DND-41 (cell line): ENCODE data around the gene EBNA1BP2.

Source experiments
- ATAC-seq: fragments of 200-7000 bp; cut with Tn5 transposase; 3 replicates; pipeline ENCODE4 v1.9.1; 2021; ENCODE audit warnings: low read depth; ENCODE audit not compliant: insufficient read depth
- DNase-seq: peaks from one replicate; pipeline ENCODE4 v3.0.0-alpha.2; 2020
- H2AFZ ChIP-seq: 2 replicates; pipeline ENCODE4 v1.6.0; 2012; ENCODE audit warnings: low read depth, low read length
- H3K27ac ChIP-seq: 2 replicates; pipeline ENCODE4 v1.5.1; 2012; ENCODE audit warnings: low read length, inconsistent platforms
- H3K27me3 ChIP-seq: fragments of 200-600 bp; sonication (generic); 2 replicates; pipeline ENCODE4 v1.6.0; 2012; ENCODE audit warnings: low read length, mild to moderate bottlenecking, inconsistent platforms; ENCODE audit not compliant: insufficient read depth, poor library complexity
- H3K36me3 ChIP-seq: 2 replicates; pipeline ENCODE4 v1.5.1; 2012; ENCODE audit warnings: low read length, inconsistent platforms; ENCODE audit not compliant: insufficient read depth
- H3K4me1 ChIP-seq: 2 replicates; pipeline ENCODE4 v1.5.1; 2012; ENCODE audit warnings: mild to moderate bottlenecking, low read length; ENCODE audit not compliant: insufficient read depth
- H3K4me2 ChIP-seq: 2 replicates; pipeline ENCODE4 v1.6.0; 2012; ENCODE audit warnings: mild to moderate bottlenecking, moderate library complexity, low read length, inconsistent platforms; ENCODE audit not compliant: insufficient read depth
- H3K4me3 ChIP-seq, 2 experiments: fragments of 200-600 bp in 1 of 2; shearing (Covaris generic) in 1 of 2; 2 replicates each; pipeline ENCODE4 v1.5.1; 2012 to 2016; ENCODE audit warnings: inconsistent platforms in 2 of 2, low read length in 2 of 2, mild to moderate bottlenecking in 2 of 2, low read depth in 1 of 2, moderate library complexity in 1 of 2
- H3K79me2 ChIP-seq: 2 replicates; pipeline ENCODE4 v1.6.0; 2012; ENCODE audit warnings: low read length, inconsistent platforms; ENCODE audit not compliant: insufficient read depth
- H3K9ac ChIP-seq: 2 replicates; pipeline ENCODE4 v1.6.0; 2012; ENCODE audit warnings: low read depth, mild to moderate bottlenecking, inconsistent platforms, low read length, moderate library complexity
- H3K9me3 ChIP-seq: 2 replicates; pipeline ENCODE4 v1.5.1; 2012; ENCODE audit warnings: low read length, moderate library complexity, mild to moderate bottlenecking, inconsistent platforms; ENCODE audit not compliant: insufficient read depth, severe bottlenecking
- H4K20me1 ChIP-seq: 2 replicates; pipeline ENCODE4 v1.6.0; 2012; ENCODE audit warnings: low read length; ENCODE audit not compliant: insufficient read depth
- EZH2 ChIP-seq: IDR thresholded peaks from 3 replicates; pipeline ENCODE4 v1.6.1; 2012; ENCODE audit warnings: borderline replicate concordance, low read depth, mild to moderate bottlenecking, moderate library complexity, low read length, inconsistent platforms; ENCODE audit not compliant: severe bottlenecking
- TF ChIP-seq, protein P1 (sequence below): IDR thresholded peaks from 2 replicates; pipeline ENCODE4 v1.5.1; 2012; ENCODE audit warnings: borderline replicate concordance, low read length, moderate library complexity, mild to moderate bottlenecking; ENCODE audit not compliant: poor library complexity, severe bottlenecking; ENCODE audit errors: extremely low read depth

EBNA1BP2 gene

DNA sequence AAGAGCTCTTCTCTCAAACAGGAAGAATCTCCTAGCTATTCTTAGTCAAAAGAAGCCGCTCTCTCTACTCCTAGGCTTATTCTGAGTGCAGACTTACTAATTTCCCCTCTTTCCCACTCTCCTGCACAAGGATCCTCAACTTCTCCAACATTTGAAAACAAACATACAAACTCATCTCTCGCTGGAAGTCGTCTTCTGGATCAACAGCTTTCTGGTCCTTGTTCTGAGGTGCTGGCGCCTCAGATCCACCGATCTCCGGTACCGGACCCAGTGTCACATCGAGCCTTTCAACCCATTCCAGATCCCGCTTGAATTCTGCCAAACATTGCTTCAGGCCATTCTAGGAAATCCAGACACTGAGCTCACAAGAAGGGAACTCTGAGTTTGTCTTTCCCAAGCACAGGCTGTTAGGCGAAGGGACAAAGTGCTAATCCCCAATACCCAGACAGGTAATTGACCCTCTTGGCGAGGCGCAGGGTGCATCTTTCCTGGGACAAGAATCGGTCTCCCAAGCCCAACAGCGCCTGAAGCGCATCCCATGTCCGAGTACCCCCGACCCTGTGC lies 696 bp downstream of the EBNA1BP2 start:
- Histone ChIP-seq H3K79me2 (peaks cover 23% of the 10 kb centered on the region), H3K27ac (peak overlapping the region; percentile 72)
- TF ChIP-seq, protein P1, sequence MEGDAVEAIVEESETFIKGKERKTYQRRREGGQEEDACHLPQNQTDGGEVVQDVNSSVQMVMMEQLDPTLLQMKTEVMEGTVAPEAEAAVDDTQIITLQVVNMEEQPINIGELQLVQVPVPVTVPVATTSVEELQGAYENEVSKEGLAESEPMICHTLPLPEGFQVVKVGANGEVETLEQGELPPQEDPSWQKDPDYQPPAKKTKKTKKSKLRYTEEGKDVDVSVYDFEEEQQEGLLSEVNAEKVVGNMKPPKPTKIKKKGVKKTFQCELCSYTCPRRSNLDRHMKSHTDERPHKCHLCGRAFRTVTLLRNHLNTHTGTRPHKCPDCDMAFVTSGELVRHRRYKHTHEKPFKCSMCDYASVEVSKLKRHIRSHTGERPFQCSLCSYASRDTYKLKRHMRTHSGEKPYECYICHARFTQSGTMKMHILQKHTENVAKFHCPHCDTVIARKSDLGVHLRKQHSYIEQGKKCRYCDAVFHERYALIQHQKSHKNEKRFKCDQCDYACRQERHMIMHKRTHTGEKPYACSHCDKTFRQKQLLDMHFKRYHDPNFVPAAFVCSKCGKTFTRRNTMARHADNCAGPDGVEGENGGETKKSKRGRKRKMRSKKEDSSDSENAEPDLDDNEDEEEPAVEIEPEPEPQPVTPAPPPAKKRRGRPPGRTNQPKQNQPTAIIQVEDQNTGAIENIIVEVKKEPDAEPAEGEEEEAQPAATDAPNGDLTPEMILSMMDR, result no peak
- no peak for TF ChIP-seq EZH2

DNA sequence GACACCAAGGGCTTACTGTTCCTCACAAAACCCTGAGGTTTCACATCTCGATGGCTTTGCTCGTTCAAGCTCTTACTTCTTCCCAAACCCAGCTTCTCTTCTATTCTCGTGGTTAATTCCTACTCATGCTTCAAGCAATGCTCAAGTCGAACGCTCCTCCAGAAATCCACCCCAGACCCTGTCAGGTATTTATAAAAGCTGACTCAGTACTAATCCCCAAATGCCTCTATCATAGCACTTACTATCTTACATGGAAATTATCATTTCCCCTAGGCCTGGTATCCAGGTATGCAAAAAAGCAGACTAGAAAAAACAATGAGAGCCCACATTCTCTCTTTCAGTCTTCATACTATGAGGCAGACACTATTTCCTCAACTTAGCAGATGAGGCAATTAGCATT lies 6.3 kb downstream of the EBNA1BP2 start:
- Histone ChIP-seq H3K4me2 (no peak overlapping the region), H3K9me3 (no peaks in the 10 kb centered on the region), H3K4me3 (no peak overlapping the region), H3K79me2 (peaks cover 10% of the 10 kb centered on the region), H4K20me1 (peaks cover 3% of the 10 kb centered on the region; the same call in 1 of the 2 replicates), H3K27me3 (no peaks in the 10 kb centered on the region), H3K9ac (no peak overlapping the region), H2AFZ (no peak overlapping the region), H3K27ac (no peak overlapping the region), H3K4me1 (peaks cover 10% of the 10 kb centered on the region), H3K36me3 (peaks cover 77% of the 10 kb centered on the region)
- TF ChIP-seq EZH2, result no peak
- no peak for DNase-seq
- no peak for ATAC-seq

More for the DNA sequence above, 696 bp downstream of the EBNA1BP2 start:
- Histone ChIP-seq H3K36me3 (peaks cover 47% of the 10 kb centered on the region), H3K9ac (peak overlapping the region; percentile 71), H4K20me1 (peaks cover 3% of the 10 kb centered on the region; the same call in 1 of the 2 replicates), H3K4me3 (peak overlapping the region; percentile 72 to 90; a peak in 3 of 4 replicates), H3K4me1 (peaks cover 26% of the 10 kb centered on the region), H3K4me2 (peak overlapping the region; percentile 93), H3K9me3 (no peaks in the 10 kb centered on the region), H3K27me3 (peaks cover 4% of the 10 kb centered on the region), H2AFZ (peak overlapping the region; percentile 95)
- DNase-seq (no peak), ATAC-seq (no peak)

DNA sequence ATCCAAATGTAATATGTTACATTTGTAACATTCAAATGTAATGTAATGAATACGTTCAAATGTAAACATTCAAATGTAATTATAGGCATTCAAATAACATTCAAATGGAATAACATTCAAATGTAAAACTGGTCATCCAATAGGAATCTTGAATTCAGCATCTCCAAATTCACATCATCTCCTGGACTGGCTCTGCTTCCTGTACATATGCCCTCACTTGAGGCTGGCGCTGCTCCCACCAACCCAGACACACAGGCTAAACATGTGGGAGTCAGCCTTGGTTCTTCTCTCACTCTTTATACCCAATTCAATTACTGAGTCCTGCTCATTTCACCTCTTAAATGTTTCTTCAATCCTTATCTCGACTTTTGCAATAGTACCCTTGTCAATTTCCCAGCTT lies 6.9 kb downstream of the EBNA1BP2 start:
- Histone ChIP-seq H3K9ac (no peak overlapping the region), H3K27ac (no peak overlapping the region), H3K36me3 (peaks cover 71% of the 10 kb centered on the region), H3K4me1 (peaks cover 4% of the 10 kb centered on the region; the same call in 1 of the 2 replicates), H3K9me3 (no peaks in the 10 kb centered on the region), H3K27me3 (no peaks in the 10 kb centered on the region), H2AFZ (no peak overlapping the region), H4K20me1 (peaks cover 3% of the 10 kb centered on the region; the same call in 1 of the 2 replicates), H3K4me3 (no peak overlapping the region), H3K4me2 (no peak overlapping the region), H3K79me2 (peaks cover 4% of the 10 kb centered on the region)
- TF ChIP-seq, protein P1, result no peak
- no peak for TF ChIP-seq EZH2
- ATAC-seq (no peak), DNase-seq (no peak)

DNA sequence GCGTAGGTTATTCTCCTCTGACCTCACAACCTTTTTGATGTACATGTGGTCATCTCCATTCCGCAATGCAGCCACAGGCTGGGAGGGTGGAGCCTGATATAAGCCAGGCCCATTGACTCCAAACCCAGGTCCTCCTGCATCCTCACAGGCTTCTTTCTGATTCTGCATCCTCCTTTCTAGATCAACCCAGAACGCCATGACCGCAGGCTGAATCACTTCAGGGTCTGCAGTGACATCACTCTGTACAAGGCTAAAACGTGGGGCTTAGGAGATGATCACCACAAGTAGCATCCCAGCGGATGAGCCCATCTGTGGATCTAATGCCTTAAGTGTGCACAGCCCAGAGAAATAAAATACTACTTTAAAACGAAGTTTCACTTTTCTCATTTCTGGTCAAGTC lies 16.1 kb downstream of the EBNA1BP2 start:
- Histone ChIP-seq H3K27me3 (peaks cover 5% of the 10 kb centered on the region), H3K36me3 (no peaks in the 10 kb centered on the region), H3K9ac (no peak overlapping the region), H3K9me3 (no peaks in the 10 kb centered on the region), H3K4me2 (no peak overlapping the region), H3K4me3 (no peak overlapping the region), H4K20me1 (no peaks in the 10 kb centered on the region), H3K79me2 (no peaks in the 10 kb centered on the region), H3K27ac (no peak overlapping the region), H2AFZ (no peak overlapping the region), H3K4me1 (no peaks in the 10 kb centered on the region)
- ATAC-seq, result no peak
- no peak for DNase-seq
- TF ChIP-seq EZH2, result no peak
- TF ChIP-seq, protein P1, result no peak
